ENCODE results near the gene HOXA5.

GRCh38 chr7:27124096-27124901 is 19.2 kb downstream of the HOXA5 start:
- TF ChIP-seq ZNF70 (CRISPR knock-in tag; IDR thresholded peaks at IDR 0.05) (no peak), TOX (CRISPR knock-in tag; IDR thresholded peaks at IDR 0.05; ENCODE audit: borderline replicate concordance) (no peak), ZFP30 (CRISPR knock-in tag; IDR thresholded peaks at IDR 0.05) (no peak), ZNF565 (CRISPR knock-in tag; conservative IDR thresholded peaks at IDR 0.05; ENCODE audit: low read depth) (no peak), CSDC2 (CRISPR knock-in tag; IDR thresholded peaks at IDR 0.05) (no peak), ZFP3 (CRISPR knock-in tag; IDR thresholded peaks at IDR 0.05) (no peak), RARB (CRISPR knock-in tag; IDR thresholded peaks at IDR 0.05) (no peak), TSHZ2 (CRISPR knock-in tag; IDR thresholded peaks at IDR 0.05) (no peak), SNAI2 (CRISPR knock-in tag; IDR thresholded peaks at IDR 0.05) (no peak), PATZ1 (CRISPR knock-in tag; IDR thresholded peaks at IDR 0.05; ENCODE audit: borderline replicate concordance) (no peak), POU6F1 (CRISPR knock-in tag; IDR thresholded peaks at IDR 0.05; ENCODE audit: borderline replicate concordance, low read depth) (no peak)
- TF ChIP-seq, protein P1, sequence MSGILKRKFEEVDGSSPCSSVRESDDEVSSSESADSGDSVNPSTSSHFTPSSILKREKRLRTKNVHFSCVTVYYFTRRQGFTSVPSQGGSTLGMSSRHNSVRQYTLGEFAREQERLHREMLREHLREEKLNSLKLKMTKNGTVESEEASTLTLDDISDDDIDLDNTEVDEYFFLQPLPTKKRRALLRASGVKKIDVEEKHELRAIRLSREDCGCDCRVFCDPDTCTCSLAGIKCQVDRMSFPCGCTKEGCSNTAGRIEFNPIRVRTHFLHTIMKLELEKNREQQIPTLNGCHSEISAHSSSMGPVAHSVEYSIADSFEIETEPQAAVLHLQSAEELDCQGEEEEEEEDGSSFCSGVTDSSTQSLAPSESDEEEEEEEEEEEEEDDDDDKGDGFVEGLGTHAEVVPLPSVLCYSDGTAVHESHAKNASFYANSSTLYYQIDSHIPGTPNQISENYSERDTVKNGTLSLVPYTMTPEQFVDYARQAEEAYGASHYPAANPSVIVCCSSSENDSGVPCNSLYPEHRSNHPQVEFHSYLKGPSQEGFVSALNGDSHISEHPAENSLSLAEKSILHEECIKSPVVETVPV (CRISPR knock-in tag; IDR thresholded peaks at IDR 0.05): no peak
- TF ChIP-seq, protein P2, sequence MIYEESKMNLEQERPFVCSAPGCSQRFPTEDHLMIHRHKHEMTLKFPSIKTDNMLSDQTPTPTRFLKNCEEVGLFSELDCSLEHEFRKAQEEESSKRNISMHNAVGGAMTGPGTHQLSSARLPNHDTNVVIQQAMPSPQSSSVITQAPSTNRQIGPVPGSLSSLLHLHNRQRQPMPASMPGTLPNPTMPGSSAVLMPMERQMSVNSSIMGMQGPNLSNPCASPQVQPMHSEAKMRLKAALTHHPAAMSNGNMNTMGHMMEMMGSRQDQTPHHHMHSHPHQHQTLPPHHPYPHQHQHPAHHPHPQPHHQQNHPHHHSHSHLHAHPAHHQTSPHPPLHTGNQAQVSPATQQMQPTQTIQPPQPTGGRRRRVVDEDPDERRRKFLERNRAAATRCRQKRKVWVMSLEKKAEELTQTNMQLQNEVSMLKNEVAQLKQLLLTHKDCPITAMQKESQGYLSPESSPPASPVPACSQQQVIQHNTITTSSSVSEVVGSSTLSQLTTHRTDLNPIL (CRISPR knock-in tag; IDR thresholded peaks at IDR 0.05; ENCODE audit: low read depth): no peak
